CD4-positive, alpha-beta T cell treated with Interleukin-12 subunit alpha and Interleukin-12 subunit beta, for 1 hour (primary cell): ENCODE results near the gene TSG101.

Source experiments
- DNase-seq: peaks from one replicate; pipeline ENCODE4 v3.0.0-alpha.2; 2020

Gene TSG101

DNA sequence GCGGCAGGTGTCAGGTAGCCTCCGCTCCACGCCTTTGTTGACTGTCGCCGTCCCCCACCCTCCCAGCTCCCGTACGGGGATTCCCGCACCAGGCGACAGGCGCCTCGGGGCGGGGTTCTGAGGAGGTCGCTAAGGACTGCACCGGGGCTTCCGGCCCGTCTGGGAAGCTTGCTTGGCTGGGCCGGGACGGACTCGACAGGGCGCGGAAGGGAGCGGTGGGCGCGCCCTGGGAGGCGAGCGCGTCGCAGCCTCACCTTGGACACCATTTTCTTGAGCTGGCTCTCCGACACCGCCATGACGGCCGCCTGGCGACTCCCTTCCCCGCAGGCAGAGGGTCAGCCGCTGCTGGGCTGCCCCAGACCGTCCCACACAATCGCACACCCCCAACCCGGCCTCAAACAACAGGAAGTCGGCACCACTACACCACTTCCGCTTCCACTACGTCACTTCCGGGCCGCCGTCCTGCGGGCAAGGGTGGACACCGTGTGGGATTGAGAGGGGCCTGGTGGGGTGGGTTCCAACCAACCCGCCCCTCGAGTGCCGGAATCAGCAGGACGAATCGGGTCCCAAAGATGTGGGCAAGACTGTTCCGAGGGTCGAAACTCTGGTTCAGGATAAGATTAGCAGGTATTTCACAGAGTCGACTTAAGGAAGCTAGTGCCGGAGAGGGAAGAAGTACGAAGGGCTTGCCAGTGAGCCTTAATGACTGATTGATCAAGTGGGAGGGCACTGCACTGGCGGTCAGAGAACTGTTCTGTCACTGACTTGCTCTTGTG is at the start of gene TSG101:
TSS of gene TSG101 (minus strand) at position 422 of the 776 bp plus-strand sequence. CDS start at position 296, 126 bp downstream.
- peak; percentile 95 for DNase-seq

DNA sequence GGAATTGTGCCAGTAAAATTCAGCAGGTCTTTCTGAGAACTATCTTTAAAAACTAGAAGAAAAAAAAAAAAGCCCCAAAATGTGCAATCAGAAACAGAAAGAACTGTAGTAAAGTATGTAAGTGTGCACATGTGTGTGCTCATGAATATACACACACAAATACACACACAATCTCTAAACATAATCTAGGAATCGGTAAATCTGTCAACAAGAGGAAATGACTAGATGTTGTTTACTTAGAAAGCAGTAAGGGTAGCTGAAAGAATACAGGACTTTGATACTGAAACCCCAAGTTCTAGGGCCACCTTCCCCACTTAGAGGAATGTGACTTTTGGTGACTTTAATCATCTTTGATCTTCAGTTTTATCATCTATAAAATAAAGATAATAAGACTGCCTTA is 48.6 kb upstream of the TSG101 start:
- no peak for DNase-seq

- no peak for DNase-seq
These were observed 40.3 kb upstream of the TSG101 start for GRCh38 chr11:18567081-18567480.

- no peak for DNase-seq
These were observed 39.7 kb upstream of the TSG101 start for GRCh38 chr11:18566406-18566805.

- DNase-seq: no peak
These were observed 37.4 kb upstream of the TSG101 start for GRCh38 chr11:18564149-18564548.

GRCh38 chr11:18563090-18563730 is 36.5 kb upstream of the TSG101 start:
- no peak for DNase-seq

GRCh38 chr11:18548001-18548400 is 21.3 kb upstream of the TSG101 start:
- DNase-seq: no peak

DNA sequence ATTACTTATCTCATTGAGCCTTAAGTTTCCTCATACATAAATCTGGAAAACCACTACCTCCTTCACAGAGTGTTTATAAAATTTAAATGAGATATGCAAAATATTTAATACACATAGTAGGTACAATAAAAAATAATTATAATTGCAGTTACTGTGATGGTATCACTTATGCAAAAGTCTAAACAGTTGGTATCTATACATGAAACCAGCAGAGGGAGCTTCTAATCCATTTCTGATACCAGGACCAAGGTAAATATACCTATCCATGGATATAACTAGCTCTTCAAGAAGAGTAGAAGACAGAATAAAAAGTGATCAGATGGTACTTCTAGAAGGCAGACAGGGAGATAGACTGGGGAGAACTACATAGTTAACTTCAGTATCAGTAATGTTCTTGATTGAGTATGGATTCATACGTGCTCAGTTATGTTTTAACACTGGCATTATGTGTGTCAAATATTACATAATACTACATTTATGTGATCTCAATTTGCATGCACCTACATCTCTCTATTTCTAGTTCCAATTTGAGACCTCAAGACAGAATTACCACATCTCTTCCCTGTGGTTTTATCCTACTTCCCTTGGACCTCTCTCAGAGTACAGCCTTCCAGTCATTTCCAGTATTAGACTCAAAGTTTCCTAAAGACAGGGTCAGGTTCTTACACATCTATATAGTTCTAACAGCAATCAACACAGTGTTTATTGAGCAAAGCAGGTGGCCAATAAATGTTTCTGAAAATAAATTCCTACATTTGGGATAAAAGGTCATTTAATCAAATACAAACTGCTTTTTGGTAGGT is 13.7 kb upstream of the TSG101 start:
- peak; percentile 60 for DNase-seq

GRCh38 chr11:18536209-18536608 is 9.5 kb upstream of the TSG101 start:
- no peak for DNase-seq

GRCh38 chr11:18534245-18534644 is 7.5 kb upstream of the TSG101 start:
- no peak for DNase-seq

DNA sequence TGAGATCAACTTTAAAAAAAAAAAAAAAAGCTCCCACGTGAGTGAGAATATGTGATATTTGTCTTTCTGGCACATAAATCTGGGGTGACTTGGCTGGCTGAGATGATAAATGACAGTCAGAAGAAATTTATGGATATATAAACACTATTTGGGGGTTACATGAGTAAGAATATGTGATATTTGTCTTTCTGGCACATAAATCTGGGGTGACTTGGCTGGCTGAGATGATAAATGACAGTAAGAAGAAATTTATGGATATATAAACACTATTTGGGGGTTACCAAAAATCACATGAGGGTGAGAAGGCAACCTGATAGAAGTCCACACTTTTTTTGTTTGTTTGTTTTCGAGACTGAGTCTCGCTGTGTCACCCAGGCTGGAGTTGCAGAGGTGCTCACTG is 6.6 kb upstream of the TSG101 start:
- no peak for DNase-seq

DNA sequence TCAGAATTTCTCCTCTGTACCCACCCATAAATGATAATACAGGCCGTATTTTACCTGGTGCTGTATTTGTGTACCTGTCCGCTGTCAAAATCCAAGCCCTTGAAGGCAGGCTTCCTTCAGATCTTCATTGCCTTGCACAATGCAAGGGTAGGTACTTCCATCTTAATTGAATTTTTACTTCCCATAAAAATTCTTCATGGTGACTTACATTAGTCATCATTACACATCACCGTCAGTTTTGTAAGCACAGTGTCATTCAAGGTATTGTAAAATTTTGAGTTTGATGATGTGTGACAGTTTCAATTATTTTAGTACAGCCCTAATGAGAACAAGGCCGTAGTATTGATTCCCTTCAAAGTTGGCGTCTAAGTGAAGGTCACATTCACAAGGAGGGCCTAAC is 770 bp upstream of the TSG101 start:
- peak; percentile 24 for DNase-seq

- no peak for DNase-seq
These were observed 617 bp downstream of the TSG101 start for GRCh38 chr11:18526130-18526520.

GRCh38 chr11:18524248-18524647 is 2.5 kb downstream of the TSG101 start:
- DNase-seq: no peak

DNA sequence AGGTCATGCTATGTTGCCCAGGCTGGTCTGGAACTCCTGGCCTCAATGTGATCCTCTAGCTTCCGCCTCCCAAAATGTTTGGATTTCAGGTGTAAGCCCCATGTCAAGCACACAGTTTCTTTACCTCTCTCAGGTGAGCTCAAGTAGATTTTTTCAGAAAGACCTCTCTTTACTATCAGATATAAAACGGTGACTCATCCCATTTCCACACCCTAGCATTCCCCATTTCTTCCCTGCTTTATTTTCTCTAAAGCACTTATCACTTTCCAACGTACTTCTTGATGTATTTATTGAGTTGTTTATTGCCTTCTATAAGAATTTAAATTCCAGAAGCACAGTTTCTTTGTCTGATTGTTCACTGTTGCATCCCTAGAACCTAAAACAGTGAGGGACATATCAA is 3.7 kb downstream of the TSG101 start:
- no peak for DNase-seq

DNA sequence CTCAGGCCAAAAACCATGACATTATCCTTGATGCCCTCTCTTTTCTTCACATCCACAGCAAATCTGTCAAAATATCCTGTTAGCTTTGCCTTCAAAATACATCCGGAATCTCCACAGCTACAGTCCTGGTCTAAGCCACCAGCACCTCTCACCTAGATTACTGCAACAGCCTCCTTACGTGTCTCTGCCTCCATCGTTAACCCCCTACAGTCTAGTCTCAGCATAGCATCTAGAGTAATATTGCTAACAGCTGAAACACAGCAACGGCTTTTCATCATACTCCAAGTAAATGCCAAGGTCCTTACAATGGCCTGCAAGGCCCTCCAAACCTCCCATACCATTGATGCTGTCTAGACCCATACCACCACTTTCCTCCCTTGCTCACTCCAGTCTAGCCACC is 4.4 kb downstream of the TSG101 start:
- no peak for DNase-seq

DNA sequence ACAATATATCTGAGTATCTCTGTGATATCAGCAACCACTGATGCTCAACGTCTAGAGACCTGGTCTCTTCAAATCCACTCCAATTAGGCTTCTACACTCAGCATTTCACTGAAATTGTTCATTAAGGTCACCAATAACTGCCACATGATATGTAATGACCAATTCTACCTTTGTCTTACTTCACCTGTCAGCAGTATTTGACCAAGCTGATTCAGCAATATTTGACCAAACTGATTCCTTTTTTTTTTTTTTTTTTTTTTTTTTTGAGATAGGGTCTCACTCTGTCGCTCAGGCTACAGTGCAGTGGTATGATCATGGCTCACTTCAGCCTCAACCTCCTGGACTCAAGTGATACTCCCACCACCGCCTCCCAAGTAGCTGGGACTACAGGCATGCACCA is 5.6 kb downstream of the TSG101 start:
- DNase-seq: no peak

- DNase-seq: no peak
These were observed 24.4 kb downstream of the TSG101 start for GRCh38 chr11:18502352-18502751.

GRCh38 chr11:18501629-18502028 is 25.1 kb downstream of the TSG101 start:
- no peak for DNase-seq

GRCh38 chr11:18498039-18498438 is 28.7 kb downstream of the TSG101 start:
- no peak for DNase-seq

GRCh38 chr11:18495703-18496102 is 31.0 kb downstream of the TSG101 start:
- DNase-seq: no peak

DNA sequence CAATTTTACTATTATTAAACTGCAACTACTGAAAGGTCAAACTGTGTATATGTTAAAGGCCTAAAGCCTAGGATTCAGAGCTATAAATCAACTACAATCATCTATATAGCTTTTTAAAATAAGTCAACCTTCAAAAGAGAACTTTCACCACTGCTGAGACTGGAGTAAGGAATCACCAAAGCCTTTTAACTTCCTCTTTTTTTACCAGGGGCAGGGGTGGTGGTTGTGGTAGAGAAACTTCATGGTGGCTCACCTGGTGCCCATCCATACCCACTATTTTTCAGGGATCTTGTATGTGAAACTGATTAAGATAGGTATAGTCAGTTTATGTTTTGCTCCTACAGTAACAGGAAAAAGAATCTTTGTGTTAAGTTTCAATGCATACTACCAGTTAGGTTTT is 31.5 kb downstream of the TSG101 start:
- no peak for DNase-seq

DNA sequence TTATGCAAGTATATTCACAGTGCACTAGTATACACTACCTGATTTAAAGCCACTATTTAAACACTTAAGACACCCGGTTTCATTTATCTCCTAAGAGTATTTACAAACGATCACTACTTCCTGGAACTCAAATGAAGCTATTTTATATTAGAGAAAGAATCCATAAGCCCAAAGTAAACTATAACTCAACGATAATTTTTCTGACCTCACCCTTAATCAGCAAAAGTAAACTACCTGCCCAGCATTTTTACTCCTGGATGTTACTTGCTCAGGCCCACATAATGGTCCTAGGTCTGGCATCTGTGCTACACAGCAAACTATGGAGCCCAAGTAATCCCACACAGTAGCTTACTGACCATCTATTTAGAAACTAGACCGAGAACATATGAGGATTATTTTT is 33.4 kb downstream of the TSG101 start:
- DNase-seq: no peak

GRCh38 chr11:18492888-18493287 is 33.9 kb downstream of the TSG101 start:
- no peak for DNase-seq
